Camera-type eye (tissue), 1 donor: ENCODE data around the gene PLEK2. TPM values are rescaled to one million over a fixed set of nuclear protein-coding genes. Genes with fewer than 3 reads are reported as not detected.

Experiments used
- total RNA-seq: library from RNA; depleted of rRNA; stranded (reverse); fragments of >200 nt; gene quantifications from one replicate; pipeline ENCODE4 v1.2.3, GENCODE V29; 2014

Gene PLEK2, protein sequence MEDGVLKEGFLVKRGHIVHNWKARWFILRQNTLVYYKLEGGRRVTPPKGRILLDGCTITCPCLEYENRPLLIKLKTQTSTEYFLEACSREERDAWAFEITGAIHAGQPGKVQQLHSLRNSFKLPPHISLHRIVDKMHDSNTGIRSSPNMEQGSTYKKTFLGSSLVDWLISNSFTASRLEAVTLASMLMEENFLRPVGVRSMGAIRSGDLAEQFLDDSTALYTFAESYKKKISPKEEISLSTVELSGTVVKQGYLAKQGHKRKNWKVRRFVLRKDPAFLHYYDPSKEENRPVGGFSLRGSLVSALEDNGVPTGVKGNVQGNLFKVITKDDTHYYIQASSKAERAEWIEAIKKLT
- 3.0 TPM for total RNA-seq

DNA sequence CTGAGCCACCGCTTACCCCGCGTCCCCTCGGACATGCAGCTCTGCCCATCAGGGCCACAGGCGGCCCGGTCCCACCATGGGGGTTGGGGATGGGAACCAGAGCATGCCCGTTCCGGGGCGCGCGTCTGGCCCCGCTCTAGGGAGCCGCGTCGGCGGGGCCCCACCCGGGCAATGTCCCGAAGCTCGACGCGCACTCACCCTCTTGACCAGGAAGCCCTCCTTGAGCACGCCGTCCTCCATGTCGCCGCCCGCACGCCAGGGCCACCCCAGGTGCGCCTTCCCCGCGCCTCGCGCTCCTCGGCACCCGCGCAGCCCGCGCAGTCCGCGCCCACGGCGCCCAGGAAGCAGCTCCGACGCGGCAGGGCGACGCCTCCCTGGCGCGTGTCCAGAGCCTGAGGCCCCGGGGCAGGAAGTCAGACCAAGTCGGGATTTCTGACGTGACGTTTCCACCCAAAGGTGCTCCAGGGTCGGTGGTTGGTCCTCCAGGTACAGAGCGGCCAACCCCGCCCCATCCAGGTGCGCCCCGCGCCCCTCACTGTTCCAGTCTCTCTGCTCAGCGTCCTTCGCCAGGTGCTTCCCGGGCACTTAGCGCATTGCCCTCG lies at the start of gene PLEK2:
TSS of gene PLEK2 (minus strand) at position 346 of the 602 bp plus-strand sequence. CDS start at position 240, 106 bp downstream.

DNA sequence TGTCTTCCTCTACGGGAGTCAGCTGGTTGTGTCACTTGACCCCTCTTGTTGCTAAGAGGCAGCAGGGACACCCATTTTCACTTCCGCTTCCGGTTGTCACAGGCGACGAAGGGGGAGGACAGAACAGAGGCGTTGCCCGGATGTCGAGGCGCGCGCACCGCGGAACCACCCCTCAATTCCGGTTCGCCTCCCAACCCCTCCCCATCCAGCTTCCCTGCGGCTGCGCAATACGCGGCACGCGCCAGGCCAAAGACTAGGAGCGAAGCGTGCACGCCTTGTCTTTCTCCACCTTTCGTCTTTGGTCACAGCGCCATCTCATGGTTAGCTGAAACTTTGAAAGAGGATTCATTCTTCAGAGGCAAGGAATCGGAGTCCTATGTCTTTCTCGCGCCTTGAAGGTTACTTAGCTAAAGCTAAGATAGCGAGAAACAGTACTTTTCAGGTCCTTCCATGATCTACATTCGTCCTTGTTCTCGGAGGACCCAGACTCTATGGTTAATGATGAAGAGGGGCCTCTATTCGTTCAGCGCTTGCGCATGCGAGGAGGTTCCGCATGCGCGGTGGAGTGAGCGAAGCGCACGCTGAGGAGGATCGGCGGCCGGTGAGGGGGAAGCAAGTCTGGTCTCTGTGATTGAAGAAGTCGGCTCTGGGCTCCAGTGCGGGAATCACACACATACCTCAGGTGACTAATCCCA lies 52.0 kb downstream of the PLEK2 start, which contains the start of the genes ATP6V1D and EIF2S1:
TSS of gene ATP6V1D (minus strand) at position 30 of the 695 bp plus-strand sequence. CDS start 106 bp downstream, outside the sequence.
TSS of gene EIF2S1 (plus strand) at position 554 of the 695 bp plus-strand sequence. CDS start 4,440 bp downstream, outside the sequence.

Other genes with a start within 250 kb of the PLEK2 start
- gene GARIN2, start 222.7 kb downstream of the PLEK2 start, total RNA-seq: 0.22 TPM
- gene PALS1, start 170.7 kb downstream of the PLEK2 start, total RNA-seq: 49.1 TPM
- 117 TPM for gene ATP6V1D, start 52.4 kb downstream of the PLEK2 start, total RNA-seq
- 107 TPM for gene EIF2S1, start 51.8 kb downstream of the PLEK2 start, total RNA-seq
- 7.0 TPM for gene TMEM229B, start 76.6 kb upstream of the PLEK2 start, total RNA-seq
- 25.3 TPM for gene PLEKHH1, start 121.1 kb upstream of the PLEK2 start, total RNA-seq
- 22.9 TPM for gene PIGH, start 188.1 kb upstream of the PLEK2 start, total RNA-seq
- gene ARG2, start 207.8 kb upstream of the PLEK2 start, total RNA-seq: 7.3 TPM